Measurements from ENCODE around the gene CCDC85B. TPM values are rescaled to one million over a fixed set of nuclear protein-coding genes. Genes with fewer than 3 reads are reported as not detected.

CCDC85B gene
- total RNA-seq, 1 donor from 2014 or later = 31.0 TPM

- ATAC-seq = peak; percentile 48
- intact Hi-C loops (cut with DNase I) = no loop called here
- peak; percentile 89 for DNase-seq (ENCODE audit: low spot score)
Measured at GRCh38 chr11:65856689-65857499, 33.6 kb upstream of the CCDC85B start.

GRCh38 chr11:65857500-65857852 lies 33.0 kb upstream of the CCDC85B start:
- DNase-seq (ENCODE audit: low spot score) (peak; percentile 81), ATAC-seq (no peak)
- intact Hi-C loops (cut with DNase I) = no loop called here

DNA sequence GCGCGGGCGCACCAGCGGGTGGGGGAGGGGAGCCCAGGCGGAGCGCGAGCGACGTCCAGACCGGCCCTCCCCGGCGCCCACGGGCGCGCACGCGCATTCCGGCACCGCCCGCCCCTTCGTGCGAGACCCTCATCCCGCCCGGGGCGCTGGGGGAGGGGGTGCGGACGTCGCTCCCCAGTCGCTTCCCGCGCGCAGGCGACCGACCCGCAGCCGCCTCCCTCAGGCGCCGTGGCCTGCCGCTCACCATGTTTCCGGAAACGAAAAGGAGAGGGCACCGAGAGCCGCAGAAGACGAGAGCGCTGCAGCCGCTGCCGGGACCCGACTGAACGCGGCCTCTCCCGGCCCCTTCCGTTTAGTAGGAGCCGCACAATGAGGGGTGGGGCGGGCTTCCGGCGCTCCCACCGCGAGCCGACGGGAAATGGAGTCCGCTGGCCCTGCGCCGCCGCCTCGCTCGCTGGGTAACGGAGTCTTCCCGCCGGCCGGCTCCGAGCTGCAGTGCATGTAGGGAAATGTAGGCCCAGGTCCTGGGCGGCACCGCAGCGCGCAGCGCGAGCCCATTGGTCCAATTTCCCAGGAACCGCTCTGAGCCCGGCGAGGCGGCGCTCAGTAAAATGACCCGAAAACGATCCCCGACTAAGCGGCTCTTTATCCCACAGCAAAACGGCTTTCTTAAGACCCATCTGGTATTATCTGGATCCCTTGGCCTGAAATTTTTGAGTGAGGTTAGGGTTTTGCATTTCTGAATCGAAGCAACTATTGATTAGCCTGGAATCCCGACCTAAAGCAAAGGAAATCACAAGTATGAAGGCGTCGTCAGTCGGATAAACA lies 32.4 kb upstream of the CCDC85B start, which contains the start of gene CFL1:
Gene CFL1 (minus strand): TSS at position 328 of the 828 bp plus-strand sequence. CDS start 81 bp downstream, at position 247.
- intact Hi-C loops (cut with DNase I) = no loop called here
- peak; percentile 99 for DNase-seq (ENCODE audit: low spot score)
- peak; percentile 85 for ATAC-seq

DNA sequence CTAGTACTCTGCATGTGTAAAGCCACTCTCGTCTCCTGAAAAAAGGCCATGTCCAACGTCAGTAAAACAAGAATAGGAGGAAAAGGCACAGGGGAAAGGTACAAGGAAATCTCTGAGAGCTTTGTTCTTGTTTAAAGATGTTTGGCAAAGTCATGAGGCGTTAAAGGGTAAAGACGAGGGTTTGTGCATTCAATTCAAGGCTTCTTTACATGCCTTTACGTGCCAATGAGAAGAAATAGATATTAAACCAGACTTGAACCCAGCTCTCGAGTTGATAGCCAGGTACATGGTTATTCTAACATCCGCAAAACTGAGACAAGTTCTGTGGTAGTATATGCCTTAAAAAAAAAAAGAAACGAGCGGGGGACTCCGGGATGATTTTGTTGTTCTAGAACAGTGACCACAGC lies 31.8 kb upstream of the CCDC85B start:
- ATAC-seq (no peak), DNase-seq (ENCODE audit: low spot score) (no peak)
- intact Hi-C loops (cut with DNase I) = no loop called here

GRCh38 chr11:65859095-65859811 lies 31.2 kb upstream of the CCDC85B start:
- ATAC-seq (peak; percentile 89), DNase-seq (ENCODE audit: low spot score) (peak; percentile 99)
- intact Hi-C loops (cut with DNase I) = no loop called here

DNA sequence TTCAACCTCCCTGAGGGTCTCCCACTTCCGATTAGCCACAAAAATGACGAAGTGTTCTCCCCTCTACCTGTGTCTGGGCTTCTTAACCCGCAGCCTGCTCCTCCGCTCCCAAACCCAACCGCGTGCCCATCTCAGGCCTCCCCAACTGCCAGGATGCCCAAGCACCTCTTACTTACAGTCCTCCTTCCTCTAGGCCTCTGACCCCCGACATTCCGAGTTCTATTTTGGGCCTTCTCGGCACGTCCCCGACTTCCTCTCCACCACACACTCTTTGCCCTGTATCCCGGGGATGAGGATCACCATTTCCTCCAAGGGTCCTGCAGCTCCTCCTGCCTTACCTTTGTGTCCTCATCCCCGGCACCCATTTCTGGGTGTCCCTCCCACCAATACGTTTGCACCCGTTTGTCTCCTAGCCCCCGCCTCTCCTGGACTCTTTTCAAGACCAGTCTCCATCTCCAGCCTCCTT lies 30.6 kb upstream of the CCDC85B start:
- intact Hi-C loops (cut with DNase I) = no loop called here
- ATAC-seq (peak; percentile 0), DNase-seq (ENCODE audit: low spot score) (no peak)

- intact Hi-C loops (cut with DNase I) = no loop called here
- ATAC-seq (peak; percentile 84), DNase-seq (ENCODE audit: low spot score) (peak; percentile 98)
Measured at GRCh38 chr11:65860278-65861164, 30.0 kb upstream of the CCDC85B start, which contains the start of gene MUS81. Gene MUS81 (plus strand): TSS chr11:65860433. CDS start chr11:65860754, 321 bp downstream.

GRCh38 chr11:65861165-65861505 lies 29.3 kb upstream of the CCDC85B start:
- DNase-seq (ENCODE audit: low spot score) = peak; percentile 64
- no peak for ATAC-seq
- intact Hi-C loops (cut with DNase I) = no loop called here

DNA sequence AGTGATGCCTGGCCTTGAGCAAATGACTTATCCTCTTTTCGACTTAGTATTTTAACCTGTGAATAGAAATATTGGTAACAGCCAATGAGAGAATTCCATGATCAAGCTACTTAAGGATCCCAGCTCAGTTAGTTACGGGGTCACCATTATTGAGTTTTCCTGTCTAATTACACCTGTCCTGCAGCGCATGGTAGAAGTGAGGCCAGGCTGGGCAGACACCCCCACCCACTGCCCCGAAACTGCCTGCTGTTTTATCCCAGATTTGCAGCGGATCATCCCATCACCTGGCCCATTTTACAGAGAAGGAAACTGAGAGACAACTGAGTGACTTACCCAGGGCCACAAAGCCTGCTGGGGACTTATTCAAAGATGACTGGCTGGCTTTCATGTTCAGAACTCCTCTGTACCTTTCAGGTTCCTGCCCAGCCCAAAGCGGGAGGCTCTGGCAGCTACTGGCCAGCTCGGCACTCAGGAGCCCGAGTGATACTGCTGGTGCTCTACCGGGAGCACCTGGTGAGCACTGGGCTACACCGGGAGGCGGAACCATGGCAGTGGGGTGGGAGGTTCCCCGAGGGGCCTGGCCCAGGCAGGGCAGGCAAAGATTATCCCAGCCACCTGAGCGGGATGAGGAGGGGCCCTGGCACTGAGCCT lies 28.8 kb upstream of the CCDC85B start:
- ATAC-seq = no peak
- intact Hi-C loops (cut with DNase I) = no loop called here
- no peak for DNase-seq (ENCODE audit: low spot score)

GRCh38 chr11:65862191-65862735 lies 28.2 kb upstream of the CCDC85B start:
- DNase-seq (ENCODE audit: low spot score) (peak; percentile 56), ATAC-seq (no peak)
- intact Hi-C loops (cut with DNase I) = no loop called here

GRCh38 chr11:65862941-65863888 lies 27.3 kb upstream of the CCDC85B start:
- DNase-seq (ENCODE audit: low spot score) (peak; percentile 61), ATAC-seq (no peak)
- intact Hi-C loops (cut with DNase I) = no loop called here

GRCh38 chr11:65863889-65864705 lies 26.4 kb upstream of the CCDC85B start:
- intact Hi-C loops (cut with DNase I) = no loop called here
- no peak for DNase-seq (ENCODE audit: low spot score)
- no peak for ATAC-seq

DNA sequence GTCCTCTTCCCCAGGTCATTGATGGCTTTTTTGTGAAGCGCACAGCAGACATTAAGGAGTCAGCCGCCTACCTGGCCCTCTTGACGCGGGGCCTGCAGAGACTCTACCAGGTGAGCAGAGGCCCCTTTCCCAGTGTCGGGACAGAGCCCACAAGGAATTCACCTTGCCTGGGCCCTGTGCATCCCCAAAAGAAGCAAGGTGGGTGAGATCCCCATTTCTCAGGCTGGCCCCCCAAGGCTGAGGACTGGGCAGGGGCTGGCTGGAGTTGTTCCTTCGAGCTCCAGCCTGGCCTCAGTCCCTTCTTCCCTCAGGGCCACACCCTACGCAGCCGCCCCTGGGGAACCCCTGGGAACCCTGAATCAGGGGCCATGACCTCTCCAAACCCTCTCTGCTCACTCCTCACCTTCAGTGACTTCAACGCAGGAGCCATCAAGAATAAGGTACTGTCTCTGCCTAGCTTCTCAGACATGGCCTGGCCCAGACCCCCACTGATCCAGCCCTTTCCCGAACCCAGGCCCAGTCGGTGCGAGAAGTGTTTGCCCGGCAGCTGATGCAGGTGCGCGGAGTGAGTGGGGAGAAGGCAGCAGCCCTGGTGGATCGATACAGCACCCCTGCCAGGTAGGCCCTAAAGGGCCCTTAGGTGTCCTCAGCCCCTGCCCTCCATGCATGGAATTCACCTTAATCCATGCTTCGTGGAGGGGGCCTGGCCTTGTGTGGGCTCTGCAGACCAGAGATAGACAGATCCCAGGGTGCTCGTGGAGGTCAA lies 25.6 kb upstream of the CCDC85B start:
- intact Hi-C loops (cut with DNase I) = no loop called here
- DNase-seq (ENCODE audit: low spot score) = no peak
- ATAC-seq = no peak

GRCh38 chr11:65865550-65866172 lies 24.8 kb upstream of the CCDC85B start:
- ATAC-seq (no peak), DNase-seq (ENCODE audit: low spot score) (no peak)
- intact Hi-C loops (cut with DNase I) = no loop called here

All from sciatic nerve (tissue), 2 donors.